ENCODE data around the gene PTPRE. TPM values are rescaled to one million over a fixed set of nuclear protein-coding genes. Genes with fewer than 3 reads are reported as not detected.
A peak's percentile ranks its signal among the peaks of the same experiment; 100 is the strongest.

PTPRE gene
- 10 to 100 TPM; 11.8 to 42.9 (median 25.6) TPM for total RNA-seq

GRCh38 chr10:127906548-127907377, at the start of gene PTPRE:
Gene PTPRE, plus strand, starts transcription at chr10:127907103. Its CDS starts 133,779 bp downstream, at chr10:128040882.
- Histone ChIP-seq H3K27ac (peak within 1 kb of the TSS; percentile 83 to 93), H3K36me3 (no peaks in the 10 kb centered on the region), H3K9me3 (no peaks in the 10 kb centered on the region), H3K27me3 (no peaks in the 10 kb centered on the region), H3K4me1 (peaks cover 5 to 9% of the 10 kb centered on the region in 2 donors), H3K4me3 (peak within 1 kb of the TSS; percentile 61 to 84 (median 73))
- intact Hi-C loops (cut with DNase I; ENCODE audit: low total_unique reads): loop anchor here (5.0 to 10.0 kb wide), 2 partner anchors 106 to 158 kb away; no protein-coding TSS in a partner anchor
- TF ChIP-seq POLR2AphosphoS5 (IDR thresholded peaks at IDR 0.05) (no peak), CTCF (IDR thresholded peaks at IDR 0.05) (peak; percentile 46 to 97 (median 79)), POLR2A (IDR thresholded peaks at IDR 0.05) (no peak)
- DNase-seq (ENCODE audit: low spot score in 2 of 2): peak; percentile 61 to 63

GRCh38 chr10:127860592-127860991, 46.3 kb upstream of the PTPRE start:
- H3K27me3 ChIP-seq: no peaks in the 10 kb centered on the region
- intact Hi-C loops (cut with DNase I; ENCODE audit: low total_unique reads): no loop called here
- H3K4me3 ChIP-seq: no peak overlapping the region
- H3K27ac ChIP-seq: no peak overlapping the region
- H3K9me3 ChIP-seq: no peaks in the 10 kb centered on the region
- TF ChIP-seq POLR2A (IDR thresholded peaks at IDR 0.05) (no peak), POLR2AphosphoS5 (IDR thresholded peaks at IDR 0.05) (no peak), CTCF (IDR thresholded peaks at IDR 0.05) (no peak)
- no peaks in the 10 kb centered on the region for H3K36me3 ChIP-seq
- no peak for DNase-seq (ENCODE audit: low spot score in 2 of 2)
- H3K4me1 ChIP-seq: no peaks in the 10 kb centered on the region

GRCh38 chr10:127863231-127863825, 43.6 kb upstream of the PTPRE start:
- no peak for DNase-seq (ENCODE audit: low spot score in 2 of 2)
- Histone ChIP-seq H3K36me3 (no peaks in the 10 kb centered on the region), H3K4me1 (no peaks in the 10 kb centered on the region), H3K4me3 (no peak overlapping the region), H3K27me3 (no peaks in the 10 kb centered on the region), H3K9me3 (no peaks in the 10 kb centered on the region), H3K27ac (no peak overlapping the region)
- intact Hi-C loops (cut with DNase I; ENCODE audit: low total_unique reads): no loop called here
- TF ChIP-seq POLR2AphosphoS5 (IDR thresholded peaks at IDR 0.05): no peak
- no peak for TF ChIP-seq POLR2A (IDR thresholded peaks at IDR 0.05)
- TF ChIP-seq CTCF (IDR thresholded peaks at IDR 0.05): no peak

GRCh38 chr10:127866276-127867013, 40.5 kb upstream of the PTPRE start:
- Histone ChIP-seq H3K9me3 (peaks cover 0 to 13% of the 10 kb centered on the region in 2 donors), H3K27me3 (no peaks in the 10 kb centered on the region), H3K4me1 (no peaks in the 10 kb centered on the region), H3K36me3 (no peaks in the 10 kb centered on the region), H3K4me3 (no peak overlapping the region), H3K27ac (no peak overlapping the region)
- intact Hi-C loops (cut with DNase I; ENCODE audit: low total_unique reads): no loop called here
- TF ChIP-seq POLR2A (IDR thresholded peaks at IDR 0.05) (no peak), CTCF (IDR thresholded peaks at IDR 0.05) (no peak), POLR2AphosphoS5 (IDR thresholded peaks at IDR 0.05) (no peak)
- no peak for DNase-seq (ENCODE audit: low spot score in 2 of 2)

All from breast epithelium (tissue), 4 donors.